Measurements from ENCODE around the gene COTL1.

DNA sequence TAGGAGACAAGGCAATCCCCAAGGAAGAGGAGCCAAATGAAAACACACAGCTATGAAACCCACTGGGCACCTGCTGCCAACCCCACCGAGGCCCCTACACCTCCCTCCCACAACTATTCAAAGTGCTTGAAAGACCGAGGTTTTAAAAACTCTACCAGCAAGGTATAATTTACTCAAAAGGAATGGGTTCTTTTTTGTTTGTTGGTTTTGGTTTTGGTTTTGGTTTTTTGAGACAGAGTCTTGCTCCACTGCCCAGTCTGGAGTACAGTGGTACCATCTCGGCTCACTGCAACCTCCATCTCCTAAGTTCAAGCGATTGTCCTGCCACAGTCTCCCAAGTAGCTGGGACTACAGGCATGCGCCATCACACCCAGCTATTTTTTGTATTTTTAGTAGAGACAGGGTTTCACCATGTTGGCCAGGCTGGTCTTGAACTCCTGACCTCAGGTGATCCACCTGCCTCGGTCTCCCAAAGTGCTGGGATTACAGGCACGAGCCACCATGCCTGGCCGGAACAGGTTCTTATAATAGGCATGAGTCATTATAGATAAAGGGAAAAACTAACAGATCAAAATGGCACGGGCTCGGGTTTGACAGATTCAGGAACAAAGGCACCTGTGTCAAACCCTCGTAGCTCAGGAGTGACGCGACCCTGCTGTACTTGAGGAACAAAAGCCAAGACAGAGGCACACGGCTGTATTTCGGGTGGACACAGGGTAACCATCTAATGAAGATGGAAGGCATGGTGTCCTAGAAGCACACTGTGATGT lies 40.7 kb downstream of the COTL1 start:
- TF ChIP-seq, protein P1, sequence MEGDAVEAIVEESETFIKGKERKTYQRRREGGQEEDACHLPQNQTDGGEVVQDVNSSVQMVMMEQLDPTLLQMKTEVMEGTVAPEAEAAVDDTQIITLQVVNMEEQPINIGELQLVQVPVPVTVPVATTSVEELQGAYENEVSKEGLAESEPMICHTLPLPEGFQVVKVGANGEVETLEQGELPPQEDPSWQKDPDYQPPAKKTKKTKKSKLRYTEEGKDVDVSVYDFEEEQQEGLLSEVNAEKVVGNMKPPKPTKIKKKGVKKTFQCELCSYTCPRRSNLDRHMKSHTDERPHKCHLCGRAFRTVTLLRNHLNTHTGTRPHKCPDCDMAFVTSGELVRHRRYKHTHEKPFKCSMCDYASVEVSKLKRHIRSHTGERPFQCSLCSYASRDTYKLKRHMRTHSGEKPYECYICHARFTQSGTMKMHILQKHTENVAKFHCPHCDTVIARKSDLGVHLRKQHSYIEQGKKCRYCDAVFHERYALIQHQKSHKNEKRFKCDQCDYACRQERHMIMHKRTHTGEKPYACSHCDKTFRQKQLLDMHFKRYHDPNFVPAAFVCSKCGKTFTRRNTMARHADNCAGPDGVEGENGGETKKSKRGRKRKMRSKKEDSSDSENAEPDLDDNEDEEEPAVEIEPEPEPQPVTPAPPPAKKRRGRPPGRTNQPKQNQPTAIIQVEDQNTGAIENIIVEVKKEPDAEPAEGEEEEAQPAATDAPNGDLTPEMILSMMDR (conservative IDR thresholded peaks at IDR 0.05; ENCODE audit: low read length), result no peak
- no peak for TF ChIP-seq EZH2phosphoT487 (IDR thresholded peaks at IDR 0.05; ENCODE audit: borderline replicate concordance, low read depth, low read length)

Data from OCI-LY7 (cell line).